Chondrocyte (in vitro differentiated cells): Measurements from ENCODE around the gene YIF1A. TPM values are rescaled to one million over a fixed set of nuclear protein-coding genes. Genes with fewer than 3 reads are reported as not detected.
A peak's percentile ranks its signal among the peaks of the same experiment; 100 is the strongest.
"Not testable (repeated sequence)": the region's sequence is repeated elsewhere in the genome, so short reads cannot be mapped to it uniquely, and the experiment has no call there.

Source experiments
- DNase-seq: peaks from one replicate; pipeline ENCODE4 v3.0.0; 2021; ENCODE audit warnings: mixed read lengths, low spot score
- H3K27ac Mint-ChIP-seq: one replicate; pipeline ENCODE4 v1.8.0; 2021; ENCODE audit warnings: mild to moderate bottlenecking, moderate library complexity, mixed read lengths; ENCODE audit not compliant: unreplicated experiment
- H3K27me3 Mint-ChIP-seq: 2 replicates; pipeline ENCODE4 v1.8.0; 2021; ENCODE audit warnings: low read depth, mixed read lengths
- H3K36me3 Mint-ChIP-seq: 2 replicates; pipeline ENCODE4 v1.8.0; 2021; ENCODE audit warnings: low read depth, mixed read lengths
- H3K4me1 Mint-ChIP-seq: 2 replicates; pipeline ENCODE4 v1.8.0; 2021; ENCODE audit warnings: low read depth, mild to moderate bottlenecking, mixed read lengths
- H3K4me3 Mint-ChIP-seq: one replicate; pipeline ENCODE4 v1.8.0; 2021; ENCODE audit warnings: mild to moderate bottlenecking, moderate library complexity, mixed read lengths; ENCODE audit not compliant: unreplicated experiment
- H3K9me3 Mint-ChIP-seq: 2 replicates; pipeline ENCODE4 v1.8.0; 2021; ENCODE audit warnings: low read depth, mixed read lengths
- CTCF ChIP-seq: fragments of 200-600 bp; sonication (generic); IDR thresholded peaks from 2 replicates; pipeline ENCODE4 v1.5.0; 2021; ENCODE audit warnings: antibody characterized with exemption, mild to moderate bottlenecking, moderate library complexity
- total RNA-seq: library from RNA; stranded (reverse); gene quantifications from 3 replicates; pipeline ENCODE4 v1.2.1, GENCODE V29; 2021

Gene YIF1A
- total RNA-seq, 1 donor from 2014 or later: 193 TPM

GRCh38 chr11:66278363-66279091 lies 10.4 kb downstream of the YIF1A start:
- no peaks in the 10 kb centered on the region for H3K27me3 Mint-ChIP-seq
- DNase-seq: no peak
- peak overlapping the region; percentile 58 for H3K4me3 Mint-ChIP-seq
- H3K36me3 Mint-ChIP-seq: peaks cover 8% of the 10 kb centered on the region
- TF ChIP-seq CTCF: no peak
- H3K9me3 Mint-ChIP-seq: no peaks in the 10 kb centered on the region
- H3K4me1 Mint-ChIP-seq: peaks cover 19% of the 10 kb centered on the region
- H3K27ac Mint-ChIP-seq: no peak overlapping the region

- H3K4me3 Mint-ChIP-seq: peak within 1 kb of the TSS; percentile 58
- peaks cover 15% of the 10 kb centered on the region for H3K4me1 Mint-ChIP-seq
- H3K9me3 Mint-ChIP-seq: no peaks in the 10 kb centered on the region
Measured at GRCh38 chr11:66277471-66278362, 11.2 kb downstream of the YIF1A start, which contains the start of gene CNIH2. Gene CNIH2, plus strand, starts transcription at chr11:66278175. Its CDS starts 282 bp downstream, at chr11:66278457.

GRCh38 chr11:66277064-66277463 lies 11.9 kb downstream of the YIF1A start:
- DNase-seq, H3K27ac Mint-ChIP-seq, H3K27me3 Mint-ChIP-seq, H3K9me3 Mint-ChIP-seq: not testable (repeated sequence)
- Mint-ChIP-seq H3K36me3 (peaks cover 20% of the 10 kb centered on the region), H3K4me3 (peak overlapping the region; percentile 40), H3K4me1 (peaks cover 11% of the 10 kb centered on the region)

More at GRCh38 chr11:66277471-66278362, 11.2 kb downstream of the YIF1A start, which contains the start of gene CNIH2:
- Mint-ChIP-seq H3K36me3 (peaks cover 15% of the 10 kb centered on the region), H3K27me3 (no peaks in the 10 kb centered on the region), H3K27ac (no peak within 1 kb of the TSS)
- no peak for DNase-seq
- no peak for TF ChIP-seq CTCF

- not testable (repeated sequence) for H3K27ac Mint-ChIP-seq, H3K27me3 Mint-ChIP-seq, H3K9me3 Mint-ChIP-seq, DNase-seq, H3K4me3 Mint-ChIP-seq
- Mint-ChIP-seq H3K36me3 (peaks cover 22% of the 10 kb centered on the region), H3K4me1 (peaks cover 11% of the 10 kb centered on the region)
Measured at GRCh38 chr11:66276619-66277018, 12.3 kb downstream of the YIF1A start.

GRCh38 chr11:66275984-66276612 lies 12.8 kb downstream of the YIF1A start:
- H3K27ac Mint-ChIP-seq: no peak overlapping the region
- TF ChIP-seq CTCF: no peak

GRCh38 chr11:66275396-66275795 lies 13.5 kb downstream of the YIF1A start:
- Mint-ChIP-seq H3K9me3 (no peaks in the 10 kb centered on the region), H3K4me3 (no peak overlapping the region), H3K36me3 (peaks cover 24% of the 10 kb centered on the region), H3K4me1 (peaks cover 6% of the 10 kb centered on the region), H3K27me3 (no peaks in the 10 kb centered on the region), H3K27ac (no peak overlapping the region)
- DNase-seq: no peak
- TF ChIP-seq CTCF: no peak

More at GRCh38 chr11:66275984-66276612, 12.8 kb downstream of the YIF1A start:
- Mint-ChIP-seq H3K27me3 (no peaks in the 10 kb centered on the region), H3K4me1 (peaks cover 6% of the 10 kb centered on the region), H3K36me3 (peaks cover 22% of the 10 kb centered on the region), H3K4me3 (no peak overlapping the region), H3K9me3 (no peaks in the 10 kb centered on the region)
- no peak for DNase-seq
